ENCODE results near the gene INPP4B. TPM values are rescaled to one million over a fixed set of nuclear protein-coding genes. Genes with fewer than 3 reads are reported as not detected.

The INPP4B gene
- polyA plus RNA-seq, 1 donor = 40.6 TPM

DNA sequence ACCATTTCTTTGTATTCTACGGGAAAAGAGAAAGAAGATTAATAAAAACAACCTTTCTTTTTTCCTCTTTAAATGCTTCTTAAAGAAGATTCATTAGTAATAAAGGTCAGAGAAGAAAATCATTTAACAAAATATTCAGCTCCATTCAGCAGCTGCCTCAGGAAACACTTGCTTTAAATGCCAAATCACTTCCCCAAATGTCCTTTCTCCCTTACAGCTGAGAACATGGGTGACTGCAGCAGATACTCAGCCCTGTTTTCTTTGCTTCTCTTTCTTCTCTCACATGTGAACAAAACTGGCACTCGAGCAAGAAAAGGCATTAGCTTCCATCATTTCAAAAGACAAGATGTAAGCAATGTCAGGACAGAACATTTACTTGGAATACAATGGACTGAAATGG, 120.2 kb downstream of the INPP4B start:
- DNase-seq = no peak

DNA sequence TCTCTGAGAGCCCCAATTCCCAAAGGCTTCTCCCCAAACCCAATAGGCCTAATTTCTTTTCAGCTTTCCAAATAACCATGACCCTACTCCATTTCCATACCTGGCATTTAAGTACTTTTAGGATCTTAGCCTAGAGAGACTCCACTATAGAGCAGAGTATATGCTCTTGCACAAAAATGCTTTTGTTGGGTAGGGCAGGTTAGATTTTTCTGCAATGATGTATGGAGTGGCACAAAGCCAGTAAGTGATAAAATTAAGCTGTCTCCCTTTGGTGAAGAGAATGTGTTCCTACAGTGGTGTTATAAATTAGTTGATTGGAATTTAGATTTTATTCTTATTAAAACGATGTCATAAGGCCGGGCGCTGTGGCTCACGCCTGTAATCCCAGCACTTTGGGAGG, 124.9 kb downstream of the INPP4B start:
- DNase-seq = no peak

DNA sequence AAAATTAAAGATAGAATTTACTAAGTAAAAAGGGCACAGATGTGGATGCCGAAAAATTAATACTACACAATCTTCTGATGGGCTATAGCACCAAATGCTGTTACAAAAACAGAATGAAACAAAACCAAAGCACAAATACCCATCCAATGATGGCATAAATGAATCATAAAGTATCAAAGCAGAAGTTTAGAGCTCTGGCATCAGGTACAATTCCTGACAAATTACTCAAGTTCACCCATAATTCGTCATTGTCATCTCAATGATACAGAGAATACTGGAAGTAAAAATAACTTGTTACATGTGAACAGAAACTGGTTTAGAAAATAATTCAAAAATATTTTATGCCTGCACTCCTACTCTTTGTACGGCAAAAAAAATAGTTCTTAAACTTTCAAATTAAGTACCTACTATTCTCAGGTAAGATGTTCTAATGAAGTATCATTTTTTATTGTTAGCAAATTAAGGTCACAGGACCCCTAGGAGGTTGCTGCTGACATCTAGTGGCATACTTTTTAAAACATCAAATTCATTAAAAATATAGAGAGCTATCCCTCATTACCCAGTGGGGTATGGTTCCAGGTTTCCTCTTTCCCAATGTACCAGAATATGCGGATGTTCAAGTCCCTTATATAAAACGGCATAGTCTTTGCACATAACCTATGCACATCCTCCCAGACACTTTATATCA, 126.1 kb downstream of the INPP4B start:
- no peak for DNase-seq

DNA sequence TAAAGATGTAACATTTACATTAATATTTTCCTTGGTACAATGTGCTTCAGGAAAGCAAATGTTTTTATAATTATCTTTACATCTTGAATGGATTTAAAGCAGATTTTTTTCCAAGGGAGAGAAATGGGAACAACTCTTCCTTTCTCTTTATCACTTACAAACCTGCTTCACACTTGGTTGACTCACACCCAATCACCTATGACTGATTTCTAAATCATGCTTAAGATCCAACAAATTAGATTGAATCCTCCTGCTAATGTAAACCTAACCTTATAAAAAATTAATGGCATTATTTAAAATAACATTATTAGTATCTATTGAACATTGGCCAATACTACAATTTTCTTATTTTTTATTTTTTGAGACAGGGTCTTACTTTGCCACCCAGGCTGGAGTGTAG, 127.1 kb downstream of the INPP4B start:
- no peak for DNase-seq

DNA sequence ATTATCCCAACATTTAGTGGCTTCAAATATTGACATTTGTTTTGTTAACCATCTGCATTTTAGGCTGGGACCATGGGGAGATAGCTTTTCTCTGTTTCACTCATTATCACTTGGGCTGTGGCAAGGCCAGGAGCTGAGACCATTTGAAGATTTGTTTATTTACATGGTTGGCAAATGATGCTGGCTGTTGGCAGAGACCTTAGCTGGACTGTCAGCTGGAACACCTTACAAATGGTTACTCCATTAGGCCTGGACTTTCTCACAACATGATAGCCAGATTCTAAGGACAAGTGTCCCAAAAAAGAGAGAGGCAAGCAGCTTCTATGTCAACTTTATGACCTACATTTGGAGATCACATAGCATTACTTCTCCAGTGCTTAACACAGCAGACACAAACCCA, 130.4 kb downstream of the INPP4B start:
- no peak for DNase-seq

DNA sequence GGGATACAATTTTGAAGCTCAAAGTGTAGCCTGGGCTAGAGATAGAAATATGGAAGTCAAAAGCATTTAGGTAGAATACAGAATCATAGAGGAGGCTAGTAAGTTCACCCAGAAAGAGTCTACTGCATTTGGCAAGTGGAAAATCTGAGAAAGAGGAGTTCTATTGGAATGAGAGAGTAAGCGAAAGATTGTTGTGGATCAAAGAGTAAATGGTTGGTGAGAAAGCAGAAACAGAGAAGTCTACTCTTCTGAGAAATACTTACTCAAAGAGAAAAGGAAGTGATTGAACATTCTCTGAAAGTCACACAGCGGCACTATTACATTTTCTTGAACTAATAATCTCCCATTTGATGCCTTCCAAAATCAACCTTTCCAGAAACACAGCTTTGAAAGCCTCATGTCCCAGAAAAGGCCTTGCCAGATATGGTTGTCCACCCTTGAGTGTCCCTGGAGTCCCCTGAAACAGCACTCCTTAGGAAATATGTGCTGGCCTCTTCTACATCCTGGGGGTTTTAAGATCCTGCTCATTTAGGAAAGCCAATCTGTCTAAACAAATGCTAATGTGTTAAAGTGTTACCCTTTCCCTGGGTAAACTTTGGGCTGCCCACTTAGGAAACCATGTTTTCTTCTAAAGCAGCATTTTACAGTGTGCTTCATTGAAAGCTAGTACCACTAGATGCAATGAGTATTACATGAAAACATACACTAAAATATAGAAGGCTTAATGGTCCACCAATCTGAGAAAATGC, 132.6 kb downstream of the INPP4B start:
- DNase-seq = no peak

DNA sequence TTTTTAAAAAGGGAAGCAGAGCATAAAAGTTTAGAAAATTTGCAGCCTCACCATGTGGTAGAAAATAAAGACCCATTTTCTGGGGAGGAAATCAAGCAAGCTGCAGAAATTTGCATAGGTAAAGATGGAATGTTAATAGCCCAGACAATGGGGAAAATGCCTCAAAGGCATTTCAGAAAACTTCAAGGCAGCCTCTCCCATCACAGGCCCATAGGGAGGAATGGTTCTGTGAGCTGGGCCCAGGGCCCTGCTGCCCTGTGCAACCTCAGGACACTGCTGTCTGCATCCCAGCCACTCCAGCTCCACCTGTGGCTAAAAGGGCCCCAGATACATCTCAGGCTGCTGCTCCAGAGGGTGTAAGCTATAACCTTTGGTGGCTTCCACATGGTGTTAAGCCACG, 137.9 kb downstream of the INPP4B start:
- DNase-seq = no peak

DNA sequence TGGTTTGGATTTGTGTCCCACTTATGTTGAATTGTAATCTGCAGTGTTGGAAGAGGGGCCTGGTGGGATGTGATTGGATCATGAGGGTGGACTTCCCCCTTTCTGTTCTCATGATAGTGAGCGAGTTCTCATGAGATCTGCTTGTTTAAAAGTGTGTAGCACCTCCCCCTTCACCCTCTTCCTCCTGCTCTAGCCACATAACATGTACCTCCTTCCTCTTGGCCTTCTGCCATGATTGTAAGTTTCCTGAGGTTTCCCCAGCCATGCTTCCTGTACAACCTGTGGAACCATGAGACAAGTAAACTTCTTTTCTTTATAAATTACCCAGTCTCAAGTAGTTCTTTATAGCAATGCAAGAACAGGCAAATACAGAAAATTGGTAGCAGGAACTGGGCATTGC, 138.7 kb downstream of the INPP4B start:
- DNase-seq = no peak

DNA sequence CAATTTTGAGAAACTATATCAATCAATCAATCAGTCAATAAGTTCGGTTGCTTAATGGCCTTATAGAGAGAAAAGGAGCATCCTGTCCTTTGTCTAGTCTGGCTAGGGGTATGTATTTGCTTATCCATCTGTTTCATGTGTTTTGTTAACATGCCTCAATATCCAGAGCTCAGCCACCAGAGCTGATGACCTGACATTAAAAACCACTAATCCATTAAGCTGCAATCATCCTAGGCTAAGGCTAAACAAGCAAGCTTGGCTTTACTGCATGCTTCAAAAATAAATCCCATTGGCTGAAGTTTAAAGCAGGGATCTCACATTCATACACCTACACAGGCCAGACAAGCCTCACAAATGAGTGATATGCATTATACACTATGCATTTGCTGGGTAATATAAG, 139.7 kb downstream of the INPP4B start:
- no peak for DNase-seq

DNA sequence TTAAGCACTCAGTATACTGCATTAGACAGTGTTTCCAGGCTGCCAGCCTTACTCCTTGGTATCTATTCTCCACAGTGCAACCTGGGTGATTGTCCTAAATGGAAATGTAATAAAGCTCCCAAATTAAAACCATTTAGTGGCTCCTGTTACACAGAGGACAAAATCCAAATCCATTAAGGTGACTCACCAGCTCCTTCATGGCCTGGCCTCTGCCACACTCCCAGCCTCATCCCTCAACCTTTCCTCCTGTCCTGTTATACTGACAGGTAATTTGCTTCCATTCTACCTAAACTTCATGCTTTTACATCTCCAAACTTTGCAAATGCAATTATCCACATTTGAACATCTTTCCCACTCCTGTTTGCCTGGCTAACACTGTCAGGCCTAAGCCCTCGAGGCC, 140.3 kb downstream of the INPP4B start:
- DNase-seq = no peak

DNA sequence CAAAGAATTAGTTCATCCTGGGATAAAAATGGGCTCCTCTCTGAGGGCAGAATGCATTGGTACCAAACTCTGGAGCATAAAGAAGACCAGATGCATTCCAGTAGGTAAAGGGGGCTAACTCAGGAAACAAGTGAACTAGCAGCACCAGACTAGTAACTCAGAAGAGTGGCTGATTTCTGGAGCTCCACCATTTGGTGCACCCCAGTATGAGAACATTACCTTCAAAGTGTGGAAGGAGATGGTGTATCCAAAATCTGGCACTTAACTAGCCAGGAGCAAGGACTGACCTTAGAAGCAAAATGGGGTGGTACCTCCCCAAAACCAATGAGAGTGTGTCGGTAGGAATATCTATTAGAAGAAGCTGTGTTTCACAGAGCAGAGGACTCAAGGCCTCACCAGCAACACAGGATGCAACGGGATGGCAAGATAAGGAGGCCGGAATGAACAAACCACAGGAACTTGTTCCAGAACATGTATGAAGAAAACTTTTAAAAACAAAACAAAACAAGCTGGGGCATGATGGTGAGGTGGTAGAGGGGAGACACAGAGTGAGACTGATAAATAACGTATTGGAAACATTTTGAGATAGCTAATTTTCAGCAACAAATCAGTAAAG, 142.3 kb downstream of the INPP4B start:
- DNase-seq = no peak

DNA sequence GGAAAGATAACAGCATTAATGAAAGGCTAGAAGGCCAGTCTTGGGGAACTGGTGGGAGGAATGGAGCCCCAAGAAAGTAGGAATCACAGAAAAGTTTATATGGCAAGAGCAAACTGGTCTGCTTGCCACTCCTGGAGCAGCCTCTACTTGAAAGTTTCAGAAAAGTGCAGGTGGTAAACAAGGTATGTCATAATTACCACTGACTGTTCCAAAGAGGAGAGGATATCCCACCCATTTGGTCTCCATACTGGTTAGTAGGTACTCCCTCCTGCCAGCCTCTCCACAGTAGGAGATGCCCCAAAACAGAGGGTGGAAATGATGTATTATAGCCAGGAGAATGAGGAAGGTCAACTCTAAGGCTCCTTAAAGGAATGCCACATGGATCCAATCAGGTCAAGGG, 145.1 kb downstream of the INPP4B start:
- DNase-seq = no peak

DNA sequence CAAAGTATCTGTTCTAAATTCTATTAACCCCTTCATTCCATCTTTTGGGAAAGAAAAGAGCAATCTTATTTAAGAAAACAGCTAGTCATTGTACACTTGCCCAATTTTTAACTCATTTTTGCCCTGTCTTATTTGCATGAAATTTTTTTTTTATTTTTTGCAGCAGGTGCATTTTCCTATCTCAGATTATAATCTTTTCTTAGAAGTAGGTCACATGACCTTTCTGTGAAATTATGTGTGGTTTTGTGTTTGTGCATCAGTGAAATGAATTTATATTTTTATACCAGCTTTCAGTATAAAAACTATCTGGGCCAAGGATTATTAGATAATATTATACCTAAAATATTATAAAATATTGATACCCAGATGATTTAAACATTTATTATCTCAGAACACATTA, 145.6 kb downstream of the INPP4B start:
- no peak for DNase-seq

DNA sequence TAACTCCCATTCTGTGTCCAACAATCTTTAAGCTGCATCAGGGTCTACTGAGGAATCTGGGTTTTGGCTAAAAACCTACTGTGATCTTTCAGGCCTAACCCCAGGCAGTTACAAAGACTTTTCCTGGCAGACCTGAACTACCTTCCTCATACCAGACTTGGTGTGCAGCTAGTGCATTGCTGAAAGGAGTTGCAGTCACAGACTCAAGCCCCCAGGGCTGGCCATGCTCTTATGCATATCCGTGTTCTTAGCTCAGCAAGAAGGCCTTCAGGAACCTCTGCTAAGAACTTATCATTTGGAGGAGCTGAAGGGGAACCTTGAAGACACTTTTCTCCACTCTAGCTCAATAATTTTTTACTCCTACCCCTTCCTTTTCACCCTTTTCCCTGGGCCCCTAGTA, 147.5 kb downstream of the INPP4B start:
- DNase-seq = no peak

DNA sequence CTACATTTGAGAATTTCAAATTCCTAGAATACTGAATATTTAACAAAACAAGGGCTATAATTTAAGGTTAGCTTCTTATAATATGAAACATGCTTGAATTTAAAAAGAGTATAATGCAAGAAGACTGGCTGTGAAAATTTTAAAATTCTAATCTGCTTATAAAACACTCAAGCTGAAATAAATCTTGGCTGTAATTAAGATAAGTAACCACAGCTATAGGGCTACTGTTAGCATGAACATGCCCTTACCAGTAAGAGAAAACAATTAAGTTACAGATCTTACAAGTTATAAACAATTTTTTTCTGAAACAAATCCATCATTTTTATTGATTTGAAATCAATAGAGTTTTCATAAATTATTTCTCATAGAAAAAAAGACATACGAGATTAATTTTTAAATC, 148.2 kb downstream of the INPP4B start:
- no peak for DNase-seq

DNA sequence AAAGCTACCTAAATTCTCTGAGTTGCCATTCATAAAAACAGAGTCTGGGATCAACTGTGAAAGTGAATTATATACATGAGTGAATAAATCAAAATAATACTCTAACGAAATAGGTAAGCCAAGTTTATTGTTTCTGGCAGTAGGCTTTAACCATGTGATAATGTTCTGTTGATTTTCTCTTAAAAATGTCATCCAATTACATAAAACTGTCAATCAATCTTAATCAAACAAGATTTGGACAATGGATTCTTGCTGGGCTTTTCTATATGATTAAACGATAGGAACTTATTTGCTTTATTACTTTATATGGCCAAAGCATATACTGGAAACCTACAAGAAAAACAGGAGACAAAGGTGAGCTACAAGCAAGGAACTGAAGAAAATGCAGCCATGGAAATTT, 148.8 kb downstream of the INPP4B start:
- no peak for DNase-seq

DNA sequence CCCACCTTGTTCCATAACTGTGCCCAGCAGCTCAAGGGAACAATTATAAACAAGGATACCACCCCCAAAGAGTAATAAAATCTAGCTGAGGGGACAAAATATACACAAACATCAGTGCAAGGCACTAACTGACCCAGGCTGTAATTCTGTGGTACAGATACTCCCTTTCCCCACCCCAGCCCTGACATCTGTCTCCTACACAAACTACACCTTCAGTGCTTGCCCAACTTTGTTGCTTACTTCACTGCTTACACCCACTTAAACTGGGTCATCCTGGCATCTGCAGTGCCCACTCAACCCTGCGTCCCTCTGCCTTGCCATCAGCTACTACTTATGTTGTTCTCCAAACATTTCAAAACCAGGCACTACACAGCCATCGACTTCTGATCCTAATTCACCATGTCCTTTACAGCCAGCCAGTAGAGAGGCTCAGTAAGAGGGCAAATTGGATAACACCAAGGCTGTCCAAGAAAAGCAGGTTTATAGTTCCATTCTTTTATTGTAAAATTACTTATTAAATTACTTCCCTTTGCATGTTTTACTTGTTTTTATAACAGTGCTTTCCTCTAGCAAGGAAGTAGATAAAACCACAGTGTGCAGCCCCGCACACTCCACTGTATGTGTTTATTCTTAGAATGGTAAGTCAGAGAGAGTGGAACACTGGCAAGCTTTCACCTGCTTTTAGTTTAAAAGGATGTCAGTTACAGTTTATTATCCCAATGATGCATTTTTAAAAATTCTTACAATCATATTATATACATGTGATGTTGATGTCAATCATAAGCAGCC, 149.6 kb downstream of the INPP4B start:
- DNase-seq = no peak

DNA sequence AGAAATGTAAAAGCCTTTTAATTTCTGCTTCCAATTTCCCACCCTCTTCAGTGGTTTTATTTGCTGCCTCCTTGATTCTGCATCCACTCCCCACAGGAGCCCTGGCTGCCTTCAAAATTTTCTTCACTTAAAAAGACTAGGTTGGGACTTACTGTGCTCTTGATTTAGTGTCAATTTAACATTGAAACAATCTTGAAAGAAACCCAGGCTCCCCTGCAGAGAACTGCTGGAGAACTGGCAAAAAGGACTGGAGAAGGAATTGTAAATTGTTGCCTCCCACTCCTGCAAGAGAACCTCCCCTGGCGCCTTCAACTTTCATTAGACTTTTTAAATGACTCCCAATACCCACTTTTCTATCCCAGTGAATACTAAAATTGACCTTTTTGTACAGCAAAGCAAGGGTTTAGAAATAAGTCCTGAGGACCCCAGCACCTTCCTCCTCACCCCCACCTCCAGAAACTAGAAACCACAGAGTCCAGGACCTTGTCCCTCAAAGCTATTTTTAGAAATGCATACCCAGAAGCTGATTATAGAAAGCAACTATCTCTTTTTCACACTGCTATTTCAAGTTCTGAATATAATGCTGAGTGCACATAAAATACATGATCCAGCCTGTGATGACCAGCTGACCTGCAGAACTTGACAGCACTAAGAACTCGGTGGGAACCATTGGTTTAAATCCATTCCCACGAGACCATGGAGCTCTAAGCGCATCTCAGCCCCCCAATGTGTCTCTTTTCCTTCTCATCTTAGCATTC, 155.5 kb downstream of the INPP4B start:
- no peak for DNase-seq

DNA sequence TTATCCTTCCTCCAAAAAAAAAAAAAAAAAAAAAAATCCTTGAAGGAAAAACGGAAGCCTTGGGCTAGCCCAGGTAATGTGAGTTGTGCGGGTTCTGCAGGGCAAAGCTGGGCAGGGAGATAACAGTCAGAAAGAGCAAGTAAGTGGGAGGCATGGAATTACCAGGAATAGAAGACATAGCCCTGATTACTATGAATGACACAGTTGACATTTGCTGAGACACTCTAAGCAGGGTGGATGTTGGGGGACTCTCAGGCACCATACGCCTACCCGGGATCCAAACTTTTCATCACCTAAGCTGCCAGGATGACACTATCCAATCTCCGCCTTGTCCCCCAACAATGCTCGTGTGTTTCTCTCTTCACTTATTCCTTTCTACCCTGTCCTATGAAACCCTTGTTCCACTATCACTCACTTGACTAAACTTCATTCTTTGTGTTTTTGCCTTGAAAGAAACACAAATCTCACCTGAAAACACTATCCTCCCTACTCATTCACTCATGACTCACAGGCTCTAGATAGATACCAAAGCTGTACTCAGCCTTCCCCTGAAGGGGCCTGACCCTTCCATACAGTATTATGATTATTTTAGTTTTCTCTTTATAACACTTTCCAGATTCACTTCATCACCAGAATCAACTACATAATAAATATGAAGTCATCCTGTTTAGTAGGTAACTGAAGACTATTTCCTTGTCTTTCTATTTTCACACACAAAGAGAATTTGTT, 158.4 kb downstream of the INPP4B start:
- DNase-seq = no peak

DNA sequence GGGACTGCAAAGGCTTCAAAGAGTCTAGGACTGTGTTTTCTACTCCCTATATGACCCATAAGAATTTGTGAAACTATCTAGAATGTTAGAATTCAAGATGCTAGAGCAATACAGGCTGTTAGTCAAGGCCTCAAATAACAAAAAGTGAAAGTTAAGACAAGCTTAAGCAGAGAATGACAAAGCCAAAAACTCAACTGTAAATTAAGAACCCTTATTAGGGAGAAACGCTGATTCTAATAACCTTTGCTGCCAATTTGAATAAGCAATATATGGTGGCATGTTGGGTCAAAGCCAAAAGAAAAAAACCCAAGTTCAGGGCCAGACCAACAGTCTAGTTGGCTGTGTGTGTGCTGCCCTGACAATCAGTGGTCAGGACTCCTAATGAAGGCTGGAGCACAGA, 160.0 kb downstream of the INPP4B start:
- DNase-seq = no peak

DNA sequence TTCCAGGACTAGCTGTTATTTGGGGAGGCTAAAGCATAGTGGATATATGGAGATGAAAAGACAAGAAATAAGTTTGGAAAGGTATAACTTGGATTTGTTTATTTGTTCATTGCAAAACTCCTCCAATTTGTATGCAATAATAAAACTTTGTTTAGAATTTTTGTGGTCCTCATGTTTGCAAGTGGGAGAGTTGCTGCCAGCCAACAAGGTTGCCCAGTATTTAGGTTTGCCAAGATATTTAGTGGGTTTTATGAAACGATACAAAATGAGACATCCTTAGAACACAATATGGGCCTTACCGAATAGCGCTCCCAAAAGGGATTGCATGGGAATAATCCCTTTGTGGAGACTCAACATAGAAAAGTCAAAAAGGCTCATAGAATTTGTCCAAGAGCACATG, 162.1 kb downstream of the INPP4B start:
- no peak for DNase-seq

DNA sequence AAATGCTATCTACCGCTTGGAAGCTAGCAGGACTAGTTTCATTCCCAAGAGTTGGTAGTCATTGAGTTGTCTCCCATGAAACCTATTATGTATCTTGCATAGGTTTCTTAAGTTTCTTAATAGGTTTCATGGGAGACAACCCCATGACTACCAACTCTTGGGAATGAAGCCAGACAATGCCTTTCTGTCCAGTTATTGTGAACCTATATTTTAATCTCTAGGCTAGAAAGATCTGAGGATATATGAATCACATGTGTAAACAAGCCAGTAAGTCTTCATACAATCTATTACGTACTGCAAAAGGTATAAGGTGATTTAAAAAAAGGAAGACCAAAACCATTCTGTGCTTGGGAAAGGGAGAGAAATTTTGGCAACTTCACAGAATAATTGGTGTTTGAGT, 162.6 kb downstream of the INPP4B start:
- no peak for DNase-seq
